Measurements from ENCODE around the gene GLDC. TPM values are rescaled to one million over a fixed set of nuclear protein-coding genes. Genes with fewer than 3 reads are reported as not detected.
A peak's percentile ranks its signal among the peaks of the same experiment; 100 is the strongest.

Gene GLDC
- total RNA-seq, 1 donor from 2014 or later, result 0.78 TPM

GRCh38 chr9:6538666-6539071 lies 106.9 kb downstream of the GLDC start:
- no peaks in the 10 kb centered on the region for H3K4me1 Mint-ChIP-seq (ENCODE audit: unreplicated experiment)
- DNase-seq (ENCODE audit: extremely low spot score, unreplicated experiment), result no peak
- no peak for TF ChIP-seq CTCF (IDR thresholded peaks at IDR 0.05)
- no peak overlapping the region for H3K4me3 Mint-ChIP-seq (ENCODE audit: unreplicated experiment)
- H3K27ac Mint-ChIP-seq (ENCODE audit: unreplicated experiment), result no peak overlapping the region
- no peaks in the 10 kb centered on the region for H3K27me3 Mint-ChIP-seq (ENCODE audit: unreplicated experiment)
- no peaks in the 10 kb centered on the region for H3K36me3 Mint-ChIP-seq (ENCODE audit: unreplicated experiment)
- no peaks in the 10 kb centered on the region for H3K9me3 Mint-ChIP-seq (ENCODE audit: unreplicated experiment)

- no peak for DNase-seq (ENCODE audit: extremely low spot score, unreplicated experiment)
- no peak overlapping the region for H3K4me3 Mint-ChIP-seq (ENCODE audit: unreplicated experiment)
- H3K4me1 Mint-ChIP-seq (ENCODE audit: unreplicated experiment), result no peaks in the 10 kb centered on the region
- no peak overlapping the region for H3K27ac Mint-ChIP-seq (ENCODE audit: unreplicated experiment)
- TF ChIP-seq CTCF (IDR thresholded peaks at IDR 0.05), result no peak
- H3K9me3 Mint-ChIP-seq (ENCODE audit: unreplicated experiment), result no peaks in the 10 kb centered on the region
- no peaks in the 10 kb centered on the region for H3K27me3 Mint-ChIP-seq (ENCODE audit: unreplicated experiment)
- H3K36me3 Mint-ChIP-seq (ENCODE audit: unreplicated experiment), result no peaks in the 10 kb centered on the region
These were observed 109.9 kb downstream of the GLDC start for GRCh38 chr9:6535594-6535993.

- peak overlapping the region; percentile 81 for H3K27ac Mint-ChIP-seq (ENCODE audit: unreplicated experiment)
- DNase-seq (ENCODE audit: extremely low spot score, unreplicated experiment), result no peak
These were observed 120.0 kb downstream of the GLDC start for GRCh38 chr9:6525326-6526045.

GRCh38 chr9:6522263-6522662 lies 123.3 kb downstream of the GLDC start:
- DNase-seq (ENCODE audit: extremely low spot score, unreplicated experiment), result no peak
- H3K27ac Mint-ChIP-seq (ENCODE audit: unreplicated experiment), result no peak overlapping the region
- H3K36me3 Mint-ChIP-seq (ENCODE audit: unreplicated experiment), result peaks cover 37% of the 10 kb centered on the region
- H3K4me3 Mint-ChIP-seq (ENCODE audit: unreplicated experiment), result no peak overlapping the region
- TF ChIP-seq CTCF (IDR thresholded peaks at IDR 0.05), result no peak
- H3K27me3 Mint-ChIP-seq (ENCODE audit: unreplicated experiment), result no peaks in the 10 kb centered on the region
- H3K4me1 Mint-ChIP-seq (ENCODE audit: unreplicated experiment), result peaks cover 21% of the 10 kb centered on the region
- peaks cover 9% of the 10 kb centered on the region for H3K9me3 Mint-ChIP-seq (ENCODE audit: unreplicated experiment)

More at GRCh38 chr9:6525326-6526045, 120.0 kb downstream of the GLDC start:
- no peak for TF ChIP-seq CTCF (IDR thresholded peaks at IDR 0.05)
- peaks cover 21% of the 10 kb centered on the region for H3K4me1 Mint-ChIP-seq (ENCODE audit: unreplicated experiment)
- peaks cover 9% of the 10 kb centered on the region for H3K9me3 Mint-ChIP-seq (ENCODE audit: unreplicated experiment)
- H3K36me3 Mint-ChIP-seq (ENCODE audit: unreplicated experiment), result peaks cover 25% of the 10 kb centered on the region
- no peak overlapping the region for H3K4me3 Mint-ChIP-seq (ENCODE audit: unreplicated experiment)
- H3K27me3 Mint-ChIP-seq (ENCODE audit: unreplicated experiment), result no peaks in the 10 kb centered on the region

- Mint-ChIP-seq H3K4me3 (ENCODE audit: unreplicated experiment) (no peak overlapping the region), H3K4me1 (ENCODE audit: unreplicated experiment) (peaks cover 5% of the 10 kb centered on the region), H3K27ac (ENCODE audit: unreplicated experiment) (no peak overlapping the region), H3K9me3 (ENCODE audit: unreplicated experiment) (no peaks in the 10 kb centered on the region), H3K27me3 (ENCODE audit: unreplicated experiment) (no peaks in the 10 kb centered on the region), H3K36me3 (ENCODE audit: unreplicated experiment) (peaks cover 36% of the 10 kb centered on the region)
- TF ChIP-seq CTCF (IDR thresholded peaks at IDR 0.05), result no peak
- no peak for DNase-seq (ENCODE audit: extremely low spot score, unreplicated experiment)
These were observed 133.4 kb downstream of the GLDC start for GRCh38 chr9:6512085-6512657.
